Stimulated activated CD4-positive, alpha-beta T cell treated with anti-CD3 and anti-CD28 coated beads, Interleukin-2, amount 100 ng/mL, for 24 hours (primary cell): ENCODE results near the gene APOL2.
"Not testable (repeated sequence)": the region's sequence is repeated elsewhere in the genome, so short reads cannot be mapped to it uniquely, and the experiment has no call there.

Experiments
- DNase-seq, 2 donors: peaks; one replicate each; pipeline ENCODE4 v3.0.0-alpha.2; 2020

The APOL2 gene

DNA sequence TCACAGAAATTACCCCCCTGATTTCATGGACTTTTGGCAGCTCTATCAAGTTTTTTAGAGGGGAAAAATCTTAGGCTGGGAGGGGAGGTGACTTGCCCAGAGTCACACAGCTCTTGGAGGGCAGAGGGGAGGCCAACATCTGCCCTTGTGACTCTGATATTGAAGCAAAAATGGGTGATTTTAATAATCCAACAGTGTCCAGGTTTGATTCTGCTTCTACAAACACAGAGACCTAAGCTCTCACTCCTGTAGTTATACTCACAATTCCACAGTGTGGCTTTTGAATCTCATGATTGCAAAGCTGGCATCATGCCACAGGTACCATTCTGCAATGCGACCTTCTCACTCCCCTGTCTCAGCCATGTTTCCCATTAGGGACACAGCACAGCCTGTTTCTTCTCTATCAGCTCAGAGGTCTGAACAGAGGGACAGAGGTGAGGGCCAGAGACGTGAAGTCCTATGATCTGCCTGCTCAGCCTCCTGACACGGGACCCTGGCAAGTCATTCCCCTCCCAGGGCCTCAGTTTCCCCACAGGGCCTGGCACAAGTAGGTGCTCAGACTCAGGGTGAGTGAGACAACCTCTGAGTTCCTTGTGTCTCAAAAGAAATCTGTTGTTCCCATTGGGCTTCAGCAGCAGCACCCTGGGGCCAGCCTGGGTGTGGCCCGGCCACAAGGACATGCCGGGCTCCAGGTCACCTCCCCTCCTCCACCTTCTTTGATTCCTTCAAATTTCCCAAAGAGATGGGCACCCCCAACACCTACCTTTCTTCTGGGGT, 766 bp downstream of the APOL2 start:
- no peak for DNase-seq

DNA sequence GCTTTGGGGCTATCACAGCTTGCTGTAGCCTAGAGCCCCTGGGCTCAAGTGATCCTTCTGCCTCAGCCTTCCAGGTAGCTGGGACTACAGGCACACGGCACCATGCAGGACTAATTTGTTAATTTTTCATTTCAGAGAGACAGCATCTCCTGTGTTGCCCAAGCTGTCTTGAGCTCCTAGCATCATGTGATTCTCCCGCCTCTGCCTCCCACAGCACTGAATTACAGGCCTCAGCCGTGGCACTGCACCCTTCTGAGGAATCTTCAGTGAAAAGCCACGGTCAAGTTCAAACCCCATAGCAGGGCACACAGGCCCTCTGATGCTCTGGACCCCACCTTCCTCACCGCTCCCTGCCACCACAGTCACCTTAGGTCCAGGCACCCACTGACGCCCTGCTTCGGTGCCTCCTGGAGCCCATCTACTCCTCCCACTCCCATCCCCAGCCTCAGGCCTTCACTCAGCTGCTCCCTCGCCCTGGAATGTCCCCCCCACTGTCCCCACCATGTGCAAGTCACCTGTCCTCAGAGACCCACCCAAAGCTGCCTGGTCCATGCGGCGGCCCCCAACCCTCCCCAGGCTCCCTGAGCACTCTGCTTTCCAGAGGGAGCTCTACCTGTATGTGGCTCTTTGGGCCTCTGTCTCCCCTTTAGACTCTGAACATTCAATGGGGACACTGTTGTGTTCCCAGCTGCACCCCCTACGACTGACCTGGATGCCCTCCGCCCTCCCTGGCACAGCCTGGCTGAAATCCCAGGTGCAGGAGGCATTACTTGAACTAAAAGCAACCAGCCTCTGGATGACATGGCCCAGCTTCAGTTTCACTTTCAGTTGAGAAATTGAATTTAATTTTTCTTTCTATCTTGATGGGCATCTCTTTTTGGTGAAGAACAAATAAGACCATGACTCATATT, 1.6 kb downstream of the APOL2 start:
- DNase-seq, result peak in 1 of 2 donors; percentile 37

DNA sequence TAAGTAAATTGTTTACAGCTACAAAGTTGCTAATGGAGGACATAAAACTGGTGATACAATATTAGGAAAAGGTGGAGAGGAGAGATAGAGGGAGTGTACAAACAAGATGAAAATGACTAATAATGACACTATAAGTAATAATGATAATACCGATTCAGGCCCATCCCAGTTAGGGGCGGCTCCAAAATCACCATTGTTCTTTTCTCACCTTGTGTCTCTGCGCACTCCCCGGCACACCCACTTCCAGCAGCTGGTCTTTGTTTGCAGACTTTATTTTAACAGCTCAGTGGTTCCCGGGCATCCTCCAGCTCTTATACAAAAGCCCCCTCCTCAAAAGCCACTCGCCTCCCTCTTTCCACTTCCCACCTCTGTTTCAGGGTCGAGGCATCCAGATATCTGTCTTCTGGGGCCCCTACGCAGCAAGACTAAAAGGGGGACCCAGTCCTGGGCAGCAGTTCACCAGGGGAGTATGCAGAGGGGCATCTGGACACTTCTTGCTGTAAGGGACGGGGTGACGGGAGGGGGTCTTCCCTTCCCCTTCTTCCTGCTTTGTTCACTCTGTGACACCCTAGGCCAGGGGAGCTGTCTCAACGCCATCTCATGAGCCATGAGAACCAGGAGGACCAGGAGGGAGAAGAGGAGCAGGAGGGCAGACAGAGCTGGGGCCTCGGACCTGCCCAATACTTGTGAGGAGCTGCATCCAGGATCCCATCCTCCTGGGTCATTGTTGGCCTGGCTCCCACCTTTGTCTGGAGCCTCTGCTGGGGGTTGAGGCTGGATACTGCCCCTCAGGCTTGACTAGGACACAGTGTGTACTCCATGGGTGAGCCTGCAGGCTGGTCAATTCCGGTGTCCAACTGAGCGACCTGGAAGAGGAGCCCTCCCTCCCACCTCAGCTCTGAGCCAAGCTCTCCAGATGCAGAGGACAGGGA, 2.7 kb downstream of the APOL2 start:
- DNase-seq, result no peak

DNA sequence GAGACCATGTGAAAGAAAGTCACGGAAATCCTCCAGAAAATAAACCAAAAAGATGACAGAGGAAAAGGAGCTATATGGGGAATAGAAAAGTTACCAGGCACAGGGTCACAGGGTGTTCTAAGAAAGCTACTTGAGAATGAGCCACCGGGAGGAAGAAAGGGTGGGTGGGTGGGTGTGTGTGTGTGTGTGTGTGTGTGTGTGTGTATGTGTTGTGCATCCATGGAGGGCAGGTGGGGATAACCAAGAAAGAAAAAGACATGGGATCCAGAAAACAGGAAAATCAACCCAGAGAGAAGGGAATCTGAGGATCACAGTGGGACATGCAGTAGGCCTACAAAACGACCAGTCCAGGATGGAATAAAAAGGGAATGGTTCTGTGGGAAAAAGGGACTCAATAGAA, 3.7 kb downstream of the APOL2 start:
- DNase-seq, result no peak

DNA sequence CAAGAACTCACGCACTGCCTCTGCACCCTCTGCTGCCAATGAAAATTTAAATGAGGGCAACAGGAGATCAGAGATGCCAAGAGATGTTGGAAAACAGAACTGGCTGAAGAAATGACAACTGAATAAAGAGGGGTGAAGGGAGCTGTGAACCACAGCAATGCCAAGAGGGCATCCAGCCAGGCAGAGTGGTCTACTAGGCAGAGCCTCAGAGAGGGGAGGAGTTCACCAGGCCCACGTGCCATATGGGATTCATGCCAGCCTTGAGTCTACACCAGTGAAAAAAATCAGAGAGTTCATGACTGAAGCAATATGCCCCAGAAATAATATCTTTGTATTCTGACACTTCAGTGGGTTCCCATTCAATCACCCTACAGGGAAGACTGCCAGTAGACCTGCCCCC, 4.4 kb downstream of the APOL2 start:
- DNase-seq, result no peak

DNA sequence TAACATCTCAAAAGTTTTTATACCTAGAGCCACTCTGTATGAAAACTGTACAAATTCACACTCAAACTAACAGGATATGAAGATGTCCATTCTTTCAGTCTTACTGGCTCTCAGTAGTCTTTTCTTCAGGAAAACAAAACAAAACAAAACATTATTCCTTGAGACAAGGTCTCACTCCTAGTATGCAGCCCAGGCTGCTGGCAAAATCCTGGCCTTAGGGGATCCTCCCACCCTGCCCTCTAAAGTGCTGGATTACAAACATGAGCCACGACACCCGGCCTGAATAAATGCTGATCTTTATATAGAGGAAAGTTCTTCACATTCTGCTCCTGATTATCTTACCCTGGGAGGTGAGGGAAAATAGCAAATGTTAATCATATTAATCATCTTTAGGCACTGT, 5.1 kb downstream of the APOL2 start:
- no peak for DNase-seq

DNA sequence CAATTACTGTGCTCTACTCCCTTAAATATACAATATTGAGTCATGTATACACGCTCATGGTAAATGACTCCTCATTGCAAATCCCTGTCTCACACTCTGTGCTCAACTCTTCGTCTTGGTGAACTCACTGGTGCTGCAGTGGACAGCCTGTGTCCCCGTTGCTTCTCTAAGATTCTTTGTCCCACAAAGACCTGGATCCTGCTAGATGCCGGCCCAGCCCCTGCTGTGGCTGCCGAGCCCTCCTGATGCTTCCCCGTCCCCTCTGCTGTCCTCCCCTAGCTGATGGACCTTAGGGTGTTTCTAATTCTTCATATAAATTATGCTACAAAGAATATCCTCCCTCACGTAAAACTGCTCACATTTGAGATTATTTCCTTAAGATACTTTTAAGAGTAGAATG, 5.5 kb downstream of the APOL2 start:
- DNase-seq, result no peak

DNA sequence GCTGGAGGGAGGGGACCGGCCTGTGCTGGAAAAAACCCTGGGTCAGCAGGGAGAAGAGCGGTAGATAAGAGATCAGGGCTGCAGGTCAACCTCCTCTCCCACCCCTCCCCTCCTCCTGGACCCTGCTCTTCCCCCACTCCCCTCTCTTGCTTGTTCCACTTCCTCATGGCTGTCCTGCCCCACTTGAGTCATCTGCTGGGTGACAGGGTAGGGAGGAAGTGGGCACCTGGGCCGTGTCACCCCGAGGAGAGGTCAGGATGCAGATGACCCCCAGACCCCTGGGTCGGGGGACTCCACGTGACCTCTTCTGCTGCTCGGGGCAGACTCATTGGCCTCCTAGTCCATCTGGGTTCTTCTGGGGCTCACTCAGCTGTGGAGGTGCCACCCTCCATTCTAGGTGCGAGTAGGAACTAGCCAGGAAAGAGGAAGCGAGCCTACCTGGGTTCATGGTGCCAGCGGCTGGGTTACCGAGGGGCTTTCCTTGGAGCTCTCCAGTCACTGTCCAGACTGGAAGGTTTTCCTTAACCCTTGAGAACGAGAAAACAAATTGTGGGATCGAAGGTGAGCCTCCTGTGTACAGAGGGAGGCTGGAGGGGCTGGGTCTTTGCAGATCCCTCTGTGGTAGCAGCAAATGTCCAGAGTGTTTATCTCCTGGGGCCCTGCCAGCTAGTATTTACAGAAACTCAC, 6.5 kb downstream of the APOL2 start:
- no peak for DNase-seq

DNA sequence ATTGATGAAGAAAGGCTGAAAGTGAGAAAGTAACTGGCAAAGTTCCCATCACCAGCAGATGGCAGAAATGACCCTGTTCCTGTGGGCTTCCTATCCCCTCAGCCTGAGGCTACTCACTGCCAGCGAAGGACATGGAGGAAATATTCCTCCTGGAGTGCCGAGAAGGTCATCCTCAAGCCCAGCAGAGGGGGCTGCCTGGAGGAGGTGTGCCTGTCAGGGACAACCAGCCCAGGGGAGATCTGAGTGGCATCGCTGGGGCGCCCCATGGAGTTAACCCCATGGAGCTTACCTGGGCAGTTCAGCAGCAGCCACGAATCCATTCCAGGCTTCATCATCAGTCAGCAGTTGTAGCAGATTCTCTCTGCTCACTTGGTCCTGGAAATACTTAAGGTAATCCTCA, 8.3 kb downstream of the APOL2 start:
- not testable (repeated sequence) for DNase-seq

DNA sequence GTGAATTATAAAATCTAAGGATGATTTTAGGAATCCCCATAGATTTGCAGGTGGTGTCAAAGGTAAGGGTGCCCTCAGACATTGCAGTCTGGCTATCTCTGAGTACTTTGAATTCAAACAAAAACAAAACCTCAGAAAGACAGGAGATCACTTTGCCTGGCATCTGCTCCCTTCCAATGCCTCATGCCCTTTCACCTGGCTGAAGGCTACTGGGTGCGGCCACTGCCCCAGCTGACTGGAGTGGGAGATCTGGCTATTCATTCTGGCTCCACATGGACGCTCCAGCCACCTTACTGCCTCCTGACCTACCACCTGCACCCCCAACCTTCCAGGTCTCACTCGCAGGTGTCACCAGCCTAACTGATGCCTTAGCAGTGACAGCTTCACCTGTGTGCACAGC, 9.7 kb downstream of the APOL2 start:
- DNase-seq, result not testable (repeated sequence)

DNA sequence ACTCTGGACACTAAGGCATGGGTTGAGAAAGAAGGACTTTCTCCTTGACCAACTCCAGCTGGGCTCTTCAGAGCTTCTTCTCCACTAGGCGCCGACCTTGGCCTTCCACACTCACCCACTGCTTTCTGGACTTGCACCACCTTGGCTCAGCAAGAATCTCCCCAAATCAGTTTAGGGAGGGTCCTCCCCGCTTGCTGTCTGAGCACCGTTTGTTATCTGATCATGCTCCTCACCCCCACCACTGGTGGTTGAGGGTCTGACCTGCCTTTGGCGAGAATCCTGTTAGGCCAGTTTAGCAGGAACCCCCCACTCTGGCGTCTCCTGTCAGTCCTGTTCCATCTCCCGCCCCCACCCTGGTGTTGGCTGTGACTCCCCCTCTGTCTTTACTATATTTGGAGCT, 10.4 kb downstream of the APOL2 start:
- DNase-seq, result no peak

DNA sequence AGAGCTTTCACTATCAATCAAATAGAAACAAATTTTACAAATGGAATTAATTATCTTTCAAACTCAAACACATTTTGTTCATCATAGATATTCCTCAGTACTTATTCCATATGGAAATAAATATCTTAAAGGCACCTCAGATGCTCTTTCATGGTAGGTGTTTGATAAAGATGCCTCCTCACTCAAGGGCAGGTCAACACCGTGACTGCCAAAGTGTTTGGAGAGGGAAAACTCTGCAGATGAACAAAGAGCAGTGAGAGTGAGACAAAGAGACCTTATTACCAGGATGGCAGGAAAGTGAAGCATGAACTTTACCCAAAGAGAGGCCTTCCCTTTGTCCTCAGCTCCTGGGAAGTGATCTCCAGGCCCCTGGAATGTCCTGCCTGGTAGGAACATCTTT, 11.0 kb downstream of the APOL2 start:
- not testable (repeated sequence) for DNase-seq

DNA sequence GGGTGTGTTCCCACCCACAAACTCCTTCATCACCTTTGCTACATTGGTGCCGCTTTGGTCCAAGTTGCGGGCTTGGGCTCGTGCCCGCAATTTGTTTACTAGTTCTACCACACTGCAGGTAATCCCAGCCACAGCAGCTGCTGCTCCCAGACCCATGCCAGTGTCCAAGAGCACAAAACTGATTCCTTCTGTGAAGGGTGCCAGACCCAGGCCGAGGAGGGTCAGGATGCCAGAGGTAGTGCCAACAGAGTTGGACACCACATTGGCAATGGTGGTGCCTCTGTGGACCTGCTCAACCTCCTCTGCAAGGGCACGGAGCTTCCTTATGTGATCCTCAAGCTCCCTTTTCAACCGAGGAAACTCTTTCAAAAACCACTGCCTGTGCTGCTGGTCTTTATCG, 11.5 kb downstream of the APOL2 start:
- no peak for DNase-seq

DNA sequence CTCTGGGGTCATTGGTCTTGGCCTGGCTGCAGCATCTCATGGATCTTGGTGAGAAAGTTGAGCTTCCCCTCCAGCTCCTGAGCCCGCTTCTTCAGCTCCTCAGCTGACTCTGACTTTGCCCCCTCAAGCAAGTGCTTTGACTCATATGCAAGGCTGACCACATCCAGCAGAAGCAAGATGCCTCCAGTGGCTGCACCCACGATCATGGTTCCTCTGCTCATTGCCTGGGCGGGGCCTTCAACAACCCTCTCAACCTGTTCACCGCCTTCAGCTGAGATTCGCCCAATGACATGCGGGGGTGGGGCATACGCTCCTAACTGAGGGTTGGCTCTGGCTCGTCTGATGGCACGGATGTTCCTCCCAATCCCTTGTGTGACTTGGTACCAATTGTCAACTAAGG, 11.9 kb downstream of the APOL2 start:
- no peak for DNase-seq

DNA sequence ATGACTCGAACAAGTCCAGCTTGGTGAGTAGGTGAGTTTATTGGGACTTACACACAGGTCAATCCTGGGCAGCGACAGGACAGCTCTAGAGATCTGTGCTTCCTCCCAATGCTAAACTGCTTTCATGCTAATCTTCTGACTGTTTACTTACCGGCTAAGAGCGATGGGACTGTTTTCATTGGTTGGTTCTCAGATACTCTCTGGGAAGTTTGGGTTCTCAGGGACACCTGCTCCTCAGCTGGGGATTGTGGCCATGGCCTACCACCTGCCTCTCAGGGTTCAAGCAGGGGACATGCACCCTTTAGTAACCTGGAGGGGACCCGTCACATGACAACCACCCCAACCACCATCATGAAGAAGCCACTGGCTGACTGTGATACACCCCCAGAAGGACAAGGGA, 13.1 kb downstream of the APOL2 start:
- DNase-seq, result no peak

DNA sequence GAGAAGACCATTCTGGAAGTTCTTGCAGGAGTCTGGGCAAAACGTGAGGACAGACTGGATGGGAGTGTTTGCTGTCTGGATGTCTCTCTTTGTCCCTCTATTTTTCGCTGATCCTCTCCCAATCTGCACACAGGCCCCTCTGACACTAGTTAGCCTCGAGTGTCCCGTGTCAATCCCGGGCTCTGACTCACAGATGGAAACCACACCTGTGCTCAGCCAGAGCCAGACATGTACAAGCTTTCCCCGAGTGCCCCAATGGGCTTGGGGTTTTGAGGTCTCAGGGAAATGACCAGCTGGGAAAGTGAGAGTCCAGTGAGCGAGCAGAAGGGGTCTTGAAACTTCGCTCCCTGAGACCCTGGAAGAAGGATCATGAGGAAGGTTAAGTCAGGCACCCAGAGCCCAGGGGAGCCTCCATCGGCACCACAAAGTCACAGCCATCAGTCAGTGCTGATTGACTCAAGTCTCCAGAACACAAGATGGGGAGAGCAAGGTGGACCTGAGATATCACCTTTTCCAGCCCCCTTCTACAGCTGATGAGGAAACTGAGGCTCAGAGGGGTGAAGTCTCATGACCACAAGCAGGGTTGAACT, 13.9 kb downstream of the APOL2 start:
- peak in 1 of 2 donors; percentile 15 for DNase-seq

DNA sequence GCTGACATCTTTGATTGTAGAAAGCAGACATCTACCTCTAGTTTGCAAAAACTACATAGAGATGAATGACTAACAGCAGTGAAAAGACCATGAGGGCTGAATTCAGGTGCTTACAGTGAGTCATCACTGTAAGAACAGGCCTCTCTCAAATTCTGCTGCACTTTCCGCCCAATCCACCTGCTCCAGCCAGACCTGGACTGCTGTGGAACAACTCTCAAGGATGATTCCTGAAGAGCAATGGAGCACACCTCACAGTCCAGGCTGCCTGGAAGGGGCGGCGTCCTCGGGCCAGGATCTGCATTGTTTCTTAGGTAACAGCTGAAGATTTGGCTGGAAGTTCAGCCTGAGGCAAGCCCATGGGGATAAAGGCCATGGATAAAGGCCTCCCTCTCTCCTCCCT, 15.1 kb downstream of the APOL2 start:
- no peak for DNase-seq

DNA sequence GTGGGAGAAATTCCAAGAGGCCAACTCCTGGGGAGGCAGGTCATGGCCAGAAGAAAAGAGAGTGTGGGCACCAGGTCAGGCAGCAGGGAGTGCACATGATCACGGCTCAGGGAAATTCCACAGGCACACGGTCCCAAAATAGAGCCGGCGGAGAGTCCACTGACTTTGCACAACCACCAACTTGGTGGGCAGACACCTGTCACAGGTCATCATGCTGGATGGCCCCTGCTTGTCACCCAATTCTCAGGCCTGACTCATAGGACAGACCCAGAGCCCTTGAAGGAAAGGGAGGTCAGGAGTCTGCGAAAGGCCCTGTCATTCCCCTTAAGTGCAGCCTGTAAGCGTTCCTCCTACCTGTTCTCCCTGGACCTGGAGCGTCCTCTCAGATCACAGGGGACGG, 15.8 kb downstream of the APOL2 start:
- no peak for DNase-seq

DNA sequence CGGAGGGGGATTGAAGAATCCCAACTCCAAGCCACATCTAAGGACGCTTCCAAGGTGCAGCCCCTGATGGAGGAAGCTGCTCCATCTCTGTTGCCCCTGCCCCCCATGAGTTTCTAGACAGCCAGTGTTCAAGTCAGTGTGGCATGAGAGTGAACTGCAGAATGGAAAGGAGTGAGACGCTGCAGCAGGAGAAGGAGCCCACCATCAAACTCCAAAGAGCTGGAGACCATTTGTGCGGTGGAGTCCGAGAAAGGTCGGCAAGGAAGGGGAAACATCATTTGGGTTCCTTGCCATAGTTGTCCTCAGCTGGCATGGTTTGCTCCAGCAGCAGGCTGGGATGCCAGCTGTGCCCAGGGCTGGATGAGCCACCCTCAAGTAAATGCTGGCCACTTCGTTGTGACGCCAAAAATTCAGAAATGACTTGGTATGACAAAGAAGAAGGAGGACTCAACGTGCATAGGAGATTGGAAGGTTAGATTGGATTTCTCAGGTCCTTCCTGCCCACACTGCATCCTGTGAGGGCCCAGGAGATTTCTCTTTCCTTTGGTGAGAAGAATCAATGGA, 16.4 kb downstream of the APOL2 start:
- DNase-seq, result no peak

DNA sequence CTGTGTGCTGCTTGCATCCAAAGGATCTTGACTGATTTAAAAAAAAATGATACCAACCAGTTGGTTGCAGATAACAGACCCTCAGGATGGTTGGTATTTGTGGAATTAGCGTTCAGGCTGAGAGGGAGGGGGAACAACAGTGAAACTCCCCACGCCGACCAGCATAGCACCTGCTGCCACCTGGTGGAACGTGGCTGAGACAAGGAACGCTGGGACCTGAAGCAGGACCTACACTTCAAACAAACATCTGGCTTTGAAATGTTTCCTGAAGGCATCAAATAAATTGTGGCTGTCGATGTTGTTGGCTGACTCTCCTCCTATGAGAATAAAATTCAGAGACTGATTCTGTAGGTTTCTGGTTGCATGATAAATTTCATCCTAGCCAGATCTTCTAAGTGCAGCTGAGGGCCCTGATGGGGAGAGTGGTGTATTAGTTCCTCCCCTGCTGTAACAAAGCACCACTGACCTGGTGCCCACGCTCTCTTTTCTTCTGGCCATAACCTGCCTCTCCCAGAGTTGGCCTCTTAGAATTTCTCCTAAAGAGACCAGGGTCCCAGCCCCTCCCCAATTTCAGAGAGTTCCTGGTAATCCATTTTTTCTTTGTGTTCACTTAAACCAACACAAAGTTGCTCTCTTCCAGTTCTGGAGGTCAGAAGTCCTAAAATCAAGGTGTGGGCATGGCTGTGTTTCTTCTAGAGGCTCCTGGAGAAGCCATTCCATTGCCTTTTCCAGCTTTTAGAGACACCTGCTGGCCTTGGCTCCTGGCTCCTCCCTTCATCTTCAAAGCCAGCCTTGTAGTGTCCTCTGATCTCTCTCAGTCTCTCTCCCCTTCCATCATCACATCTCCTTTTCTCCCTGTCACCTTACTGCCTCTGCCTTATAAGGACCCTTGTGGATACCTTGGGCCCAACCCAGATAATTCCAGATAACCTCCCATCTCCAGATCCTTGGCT, 17.3 kb downstream of the APOL2 start:
- peak; percentile 52 to 61 for DNase-seq
